GM19025 (cell line): ENCODE measurements around the gene CDH4.

Experiments
- ATAC-seq: cut with Tn5 transposase; IDR thresholded peaks from one replicate; pipeline ENCODE4 v1.9.1; 2021; ENCODE audit warnings: mild to moderate bottlenecking, low read depth, moderate library complexity; ENCODE audit not compliant: unreplicated experiment

Gene CDH4

DNA sequence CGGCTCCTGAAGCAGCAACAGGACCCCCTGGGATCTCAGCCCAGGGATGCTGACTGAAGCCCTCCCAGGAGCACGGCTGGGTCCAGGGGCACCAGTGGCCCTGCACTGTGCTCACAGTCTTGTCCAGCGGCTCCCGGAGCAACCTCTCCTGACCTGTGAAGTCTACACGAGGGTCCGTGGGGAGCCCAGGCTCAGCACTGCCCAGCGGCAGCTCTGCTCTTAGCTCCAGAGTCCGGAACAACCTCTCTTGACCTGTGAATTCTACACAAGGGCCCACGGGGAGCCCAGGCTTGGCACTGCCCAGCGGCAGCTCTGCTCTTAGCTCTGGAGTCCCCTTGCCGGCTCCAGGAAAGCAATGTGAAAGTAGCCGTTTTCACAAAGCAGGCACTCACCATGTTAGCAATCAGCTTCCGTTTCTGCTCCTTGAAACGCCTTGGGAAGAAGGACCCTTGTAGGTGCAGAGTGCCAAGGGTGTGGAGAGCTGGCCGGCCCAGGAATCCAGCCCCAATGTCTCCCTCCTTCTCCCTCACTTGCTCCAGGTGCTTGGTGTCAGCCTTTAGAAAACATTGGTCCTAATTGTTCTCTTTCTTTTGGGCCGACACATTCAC lies 310.9 kb downstream of the CDH4 start:
- no peak for ATAC-seq

DNA sequence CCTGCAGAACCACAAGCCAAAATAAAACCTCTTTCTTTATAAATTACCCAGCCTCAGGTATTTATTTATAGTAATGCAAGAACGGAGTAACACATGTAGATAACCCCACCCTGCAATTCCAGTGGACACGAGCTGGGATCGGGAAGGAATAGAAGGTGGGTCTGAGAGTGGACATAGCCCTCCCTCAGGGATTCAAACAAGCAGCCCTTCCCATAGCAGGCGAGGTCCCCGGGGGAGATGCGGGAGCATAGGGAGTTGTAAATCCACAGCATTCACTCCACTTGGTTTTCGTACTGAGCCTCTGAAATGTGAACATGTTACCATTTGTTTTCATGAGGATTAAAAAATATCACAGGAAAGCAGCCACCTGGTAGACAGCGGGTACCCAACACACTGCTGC lies 312.6 kb downstream of the CDH4 start:
- no peak for ATAC-seq

DNA sequence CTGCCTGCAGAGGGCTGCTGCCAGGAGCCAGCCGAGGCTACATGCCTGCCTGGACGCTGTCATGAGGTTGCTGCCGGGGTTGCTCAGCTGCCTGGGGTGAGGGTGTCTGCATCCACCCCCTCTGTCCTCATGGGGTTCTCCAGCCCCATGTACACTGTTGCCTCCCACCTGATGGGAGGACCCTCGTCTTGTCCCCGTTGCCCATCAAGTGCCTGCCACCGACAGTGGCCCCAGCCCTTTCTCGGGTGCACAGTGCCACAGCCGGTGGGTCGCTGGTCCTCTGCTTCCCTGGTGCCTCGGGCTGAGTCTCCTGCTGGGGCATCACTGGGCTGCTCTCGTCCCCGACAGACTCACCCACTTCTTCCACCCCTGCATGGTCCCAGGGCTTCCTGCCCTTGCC lies 313.7 kb downstream of the CDH4 start:
- ATAC-seq, result no peak

DNA sequence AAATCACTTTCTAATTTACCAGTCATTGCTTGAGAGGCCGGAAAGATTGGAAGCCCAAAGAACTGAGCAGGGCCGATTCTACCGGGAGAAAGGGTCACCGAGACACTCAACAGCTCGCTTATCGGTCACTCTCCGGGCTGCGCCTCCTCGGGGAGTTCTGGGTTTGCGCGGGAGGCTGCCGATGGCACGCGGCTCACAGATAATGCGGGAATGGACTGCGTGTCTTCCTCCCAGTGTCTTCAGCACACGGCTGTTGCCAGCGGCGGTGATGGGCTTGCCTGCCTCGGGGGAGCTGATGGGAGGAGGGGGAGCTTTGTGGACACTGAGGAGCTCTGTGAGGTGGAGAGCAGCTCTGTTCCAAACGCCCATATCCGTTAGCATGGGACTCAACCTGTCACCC lies 314.6 kb downstream of the CDH4 start:
- ATAC-seq, result no peak

DNA sequence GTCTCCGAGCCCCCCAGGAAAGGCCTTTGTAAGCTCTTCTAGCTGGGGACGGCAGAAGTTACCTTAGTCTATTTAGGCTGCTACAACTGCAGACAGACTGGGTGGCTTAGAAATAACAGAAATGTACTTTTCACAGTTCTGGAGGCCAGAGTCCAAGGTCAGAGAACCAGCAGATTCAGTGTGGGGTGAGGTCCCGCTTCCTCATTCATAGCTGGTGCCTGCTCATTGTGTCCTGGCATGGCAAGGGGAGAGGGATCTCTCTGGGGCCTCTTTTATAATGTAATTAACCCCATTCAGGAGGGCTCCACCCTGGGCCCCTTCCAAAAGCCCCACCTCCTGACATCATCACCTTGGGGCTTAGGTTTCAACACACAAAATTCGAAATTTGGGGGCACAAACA lies 315.1 kb downstream of the CDH4 start:
- ATAC-seq, result no peak

DNA sequence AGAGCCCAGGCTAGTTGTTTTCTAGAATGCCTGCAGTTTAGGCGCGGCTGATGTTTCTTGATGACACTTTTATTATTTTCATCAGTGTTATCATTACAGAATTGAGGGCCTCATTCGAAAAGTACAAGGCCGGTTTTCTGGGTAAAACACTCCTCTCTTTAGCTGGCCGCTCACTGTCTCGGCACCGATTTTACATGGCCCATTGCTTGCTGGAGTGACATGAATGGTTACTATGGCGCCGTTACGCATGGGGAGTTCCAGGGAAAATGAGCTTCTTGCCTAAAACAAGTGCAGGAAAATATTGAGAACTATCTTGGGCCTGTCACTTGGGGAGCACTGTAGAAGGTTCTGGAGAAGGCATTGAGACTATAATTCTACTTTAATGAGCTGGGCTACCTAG lies 317.8 kb downstream of the CDH4 start:
- no peak for ATAC-seq

DNA sequence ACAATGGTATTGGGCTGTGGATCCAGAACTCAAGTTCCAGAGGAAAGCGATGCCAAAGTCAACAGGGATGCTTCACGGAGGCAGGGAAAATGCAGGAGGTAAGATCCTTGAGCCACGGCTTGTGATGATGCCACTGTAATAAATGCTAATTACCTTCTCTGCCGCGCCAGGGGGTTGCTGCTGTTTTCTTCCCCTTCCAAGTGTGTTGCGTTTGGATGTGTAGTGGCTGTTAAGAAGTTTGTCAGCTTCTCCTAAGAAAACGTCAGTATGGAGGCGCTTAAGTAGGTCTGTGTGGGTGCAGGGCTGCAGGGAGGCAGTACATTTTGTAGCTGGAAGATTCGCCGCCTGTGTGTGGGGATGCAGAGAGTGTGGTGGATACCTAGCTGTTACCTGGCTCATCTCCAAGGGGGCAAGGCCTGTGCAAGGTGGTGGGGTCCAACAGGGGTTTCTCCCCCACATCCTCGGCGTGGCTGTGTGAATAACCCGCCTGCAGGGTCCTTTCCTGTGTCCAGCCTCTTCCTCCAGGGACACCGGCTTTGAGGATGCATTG lies 318.7 kb downstream of the CDH4 start:
- no peak for ATAC-seq

DNA sequence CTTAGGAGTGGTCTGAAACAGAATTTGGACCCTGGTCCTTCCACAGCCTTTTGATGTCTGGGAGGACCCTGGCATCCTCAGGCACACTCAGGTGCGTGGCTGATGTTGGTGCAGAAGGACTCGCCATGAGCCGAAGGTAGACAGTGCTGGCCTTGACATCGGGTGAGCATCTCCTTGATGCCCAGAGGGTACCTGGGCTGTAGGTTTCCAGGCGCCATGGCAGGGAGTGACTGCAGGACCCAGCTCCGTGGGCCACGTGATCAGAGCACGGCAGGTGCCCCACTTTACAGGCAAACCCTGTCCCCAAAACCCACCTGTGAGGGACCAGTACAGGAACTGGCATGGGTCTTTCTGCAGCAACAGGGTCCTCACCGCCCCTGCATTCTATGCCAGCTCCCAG lies 319.2 kb downstream of the CDH4 start:
- ATAC-seq, result no peak

DNA sequence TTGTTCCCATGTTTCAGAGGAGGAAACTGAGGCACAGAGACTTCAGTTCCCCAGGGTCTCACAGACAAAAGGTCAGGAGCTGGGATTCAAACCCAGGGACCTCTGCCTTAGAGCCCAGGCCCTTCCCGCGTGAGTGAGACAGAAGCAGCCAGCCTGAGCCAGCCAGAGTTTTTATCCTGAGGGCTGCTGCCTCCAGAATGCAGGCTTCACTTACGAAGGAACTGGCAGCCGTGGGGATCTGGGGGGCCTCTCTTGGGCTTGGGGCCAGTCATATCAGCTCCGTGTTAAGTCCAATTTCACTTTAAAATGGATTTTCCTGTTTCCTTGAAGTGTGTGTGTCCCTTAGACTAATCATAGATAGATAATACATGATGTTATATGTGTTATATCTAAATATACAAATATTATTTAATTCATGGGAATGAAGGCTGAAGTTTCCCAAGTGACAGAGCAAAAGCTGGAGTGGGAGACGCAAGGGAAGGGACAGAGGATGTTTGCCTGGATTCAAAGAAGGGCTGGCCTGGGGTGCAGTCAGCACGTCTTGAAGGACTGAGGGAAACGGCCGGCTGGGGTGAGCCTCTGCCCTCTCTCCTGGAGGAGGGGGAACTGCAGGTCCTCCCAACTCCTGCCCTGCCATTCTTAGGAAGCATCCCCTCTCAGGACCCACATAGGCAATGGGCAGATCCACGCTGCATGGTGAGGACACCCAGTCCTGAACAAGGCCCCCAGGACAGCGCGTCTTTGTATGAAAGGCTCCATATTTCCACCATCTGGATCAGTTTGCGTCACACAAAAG lies 320.1 kb downstream of the CDH4 start:
- ATAC-seq, result no peak

DNA sequence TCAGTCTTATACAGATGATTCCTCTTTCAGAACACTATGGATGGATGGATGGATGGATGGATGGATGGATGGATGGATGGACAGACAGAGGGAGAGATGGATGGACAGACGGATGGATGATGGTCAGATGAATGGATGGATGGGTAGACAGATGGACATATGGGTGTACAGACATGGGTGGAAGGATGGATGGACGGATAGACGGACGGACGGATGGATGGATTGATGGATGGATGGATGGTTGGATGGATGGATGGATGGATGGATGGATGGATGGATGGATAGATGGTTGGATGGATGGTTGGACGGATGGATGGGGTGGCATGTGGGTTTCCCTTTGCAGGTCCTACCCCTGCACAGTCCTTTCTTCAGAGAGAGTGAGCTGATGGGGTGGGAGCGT lies 320.7 kb downstream of the CDH4 start:
- no peak for ATAC-seq

DNA sequence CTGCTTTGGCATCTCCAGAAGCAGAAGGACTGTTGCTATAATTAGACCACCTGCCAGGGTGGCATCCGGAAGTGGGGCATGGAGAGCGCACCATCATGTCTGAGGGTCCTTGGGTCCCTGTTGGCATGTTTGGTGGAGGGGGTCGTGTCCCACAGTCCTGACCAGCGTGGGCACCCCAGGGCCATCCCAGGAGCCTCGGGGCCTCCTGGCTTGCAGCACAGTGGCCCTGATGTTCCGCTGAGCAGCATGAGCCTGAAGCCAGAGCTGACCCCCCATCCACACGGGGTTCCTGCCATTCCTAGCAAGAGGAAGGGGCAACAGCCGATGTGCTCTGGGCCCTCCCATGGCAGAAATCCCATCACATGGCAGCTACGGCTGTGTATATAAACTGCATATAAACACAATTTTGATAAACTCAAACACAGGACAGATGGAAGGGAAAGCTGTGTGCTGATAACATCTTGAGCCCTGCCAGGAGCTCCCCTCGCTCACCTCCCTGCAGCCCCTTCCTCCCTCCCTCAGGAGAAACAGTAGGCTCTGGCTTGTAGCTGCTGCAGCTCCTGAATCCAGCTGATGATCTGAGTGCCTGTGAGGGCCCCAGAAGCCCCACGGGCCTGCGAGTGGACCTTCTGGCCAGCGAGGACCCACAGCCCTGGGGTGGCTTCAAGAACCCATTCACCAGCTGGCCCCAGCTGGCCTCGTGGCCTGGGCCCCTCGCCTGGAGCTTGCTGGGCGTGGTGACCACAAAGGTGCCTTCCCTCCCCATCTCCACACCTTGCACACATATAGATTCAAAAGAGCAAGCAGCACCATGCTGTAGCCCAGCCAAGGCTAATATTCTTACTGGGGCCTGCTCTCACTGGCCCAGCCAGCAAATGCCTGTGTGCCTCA lies 321.6 kb downstream of the CDH4 start:
- ATAC-seq, result no peak

DNA sequence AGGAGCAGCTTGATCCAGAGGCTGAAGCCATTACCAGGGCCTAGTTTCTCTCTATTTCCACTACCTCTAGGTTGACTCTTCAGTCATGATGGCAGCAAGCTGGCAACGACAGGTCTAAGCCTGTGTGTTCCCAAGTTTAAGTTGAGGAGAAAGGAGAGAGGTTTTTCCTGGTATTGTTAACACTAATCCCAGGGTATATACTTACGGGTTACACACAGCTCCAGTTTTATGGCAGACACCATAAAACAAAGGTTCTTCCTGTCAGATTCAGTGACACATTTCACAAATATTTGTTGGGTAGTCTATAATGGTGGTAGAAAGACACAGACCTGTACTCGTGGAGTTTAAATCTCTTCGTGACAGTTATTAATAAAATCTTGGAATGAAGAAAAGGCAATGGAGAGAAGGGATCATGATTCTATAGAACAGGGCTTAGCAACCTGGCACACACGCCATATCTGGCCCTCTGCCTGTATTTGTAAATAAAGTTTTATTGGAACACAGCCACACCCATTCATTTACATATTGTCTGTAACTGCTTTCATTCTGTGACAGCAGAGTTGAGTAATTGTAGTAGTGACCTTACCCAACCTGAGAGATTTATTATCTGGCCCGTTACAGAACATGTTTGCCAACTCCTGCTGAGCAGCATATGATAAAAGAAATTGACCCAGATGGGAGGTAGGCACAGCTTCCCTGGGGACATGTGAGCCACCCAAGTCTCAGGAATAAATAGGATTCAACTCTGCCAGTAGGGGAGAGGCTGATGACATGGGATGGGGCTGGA lies 323.3 kb downstream of the CDH4 start:
- ATAC-seq, result no peak

DNA sequence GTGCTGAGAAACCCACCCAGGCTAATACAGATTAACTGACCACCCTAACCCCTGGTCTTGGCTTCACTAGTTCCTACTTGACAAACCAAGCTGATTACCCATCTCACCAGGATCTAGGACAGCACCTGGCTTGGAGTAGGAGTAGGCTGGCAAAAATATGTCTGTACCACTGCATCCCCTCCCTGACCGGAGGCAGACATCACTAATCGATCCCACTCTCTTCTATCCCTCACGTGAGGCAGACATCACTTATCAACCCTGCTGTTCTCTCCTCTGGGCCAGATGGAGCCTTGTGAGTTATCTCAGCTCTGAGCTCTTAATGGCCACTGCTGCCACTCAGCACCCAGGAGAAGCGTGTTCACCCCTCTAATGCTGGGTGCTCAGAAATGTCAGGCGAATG lies 324.3 kb downstream of the CDH4 start:
- no peak for ATAC-seq

DNA sequence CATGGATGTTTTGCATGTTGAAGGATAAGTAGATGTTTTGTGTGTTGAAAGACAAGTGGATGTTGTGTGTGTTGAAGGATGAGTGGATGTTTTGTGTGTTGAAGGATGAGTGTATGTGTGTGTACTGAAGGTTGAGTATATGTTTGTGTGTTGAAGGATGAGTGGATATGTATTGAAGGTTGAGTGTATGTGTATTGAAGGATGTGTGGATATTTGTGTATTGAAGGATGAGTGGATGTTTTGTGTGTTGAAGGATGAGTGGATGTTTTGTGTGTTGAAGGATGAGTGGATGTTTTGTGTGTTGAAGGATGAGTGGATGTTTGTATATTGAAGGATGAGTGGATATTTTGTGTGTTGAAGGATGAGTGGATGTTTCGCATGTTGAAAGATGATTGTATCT lies 325.0 kb downstream of the CDH4 start:
- ATAC-seq, result no peak

DNA sequence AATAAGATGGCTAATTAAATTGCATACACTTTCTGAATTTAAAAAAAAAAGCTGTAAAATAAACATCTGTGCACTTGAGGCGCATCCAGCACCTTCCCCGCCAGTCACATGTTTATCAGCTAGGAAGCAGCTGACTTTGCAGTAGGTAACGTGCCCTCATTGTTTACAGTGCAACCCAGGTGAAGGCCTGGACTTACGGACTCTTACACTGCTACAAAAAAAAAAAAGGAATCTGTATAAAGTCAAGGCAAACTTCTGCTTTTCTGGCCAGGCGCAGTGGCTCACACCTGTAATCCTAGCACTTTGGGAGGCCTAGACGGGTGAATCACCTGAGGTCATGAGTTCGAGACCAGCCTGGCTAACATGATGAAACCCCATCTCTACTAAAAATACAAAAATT lies 327.8 kb downstream of the CDH4 start:
- no peak for ATAC-seq

DNA sequence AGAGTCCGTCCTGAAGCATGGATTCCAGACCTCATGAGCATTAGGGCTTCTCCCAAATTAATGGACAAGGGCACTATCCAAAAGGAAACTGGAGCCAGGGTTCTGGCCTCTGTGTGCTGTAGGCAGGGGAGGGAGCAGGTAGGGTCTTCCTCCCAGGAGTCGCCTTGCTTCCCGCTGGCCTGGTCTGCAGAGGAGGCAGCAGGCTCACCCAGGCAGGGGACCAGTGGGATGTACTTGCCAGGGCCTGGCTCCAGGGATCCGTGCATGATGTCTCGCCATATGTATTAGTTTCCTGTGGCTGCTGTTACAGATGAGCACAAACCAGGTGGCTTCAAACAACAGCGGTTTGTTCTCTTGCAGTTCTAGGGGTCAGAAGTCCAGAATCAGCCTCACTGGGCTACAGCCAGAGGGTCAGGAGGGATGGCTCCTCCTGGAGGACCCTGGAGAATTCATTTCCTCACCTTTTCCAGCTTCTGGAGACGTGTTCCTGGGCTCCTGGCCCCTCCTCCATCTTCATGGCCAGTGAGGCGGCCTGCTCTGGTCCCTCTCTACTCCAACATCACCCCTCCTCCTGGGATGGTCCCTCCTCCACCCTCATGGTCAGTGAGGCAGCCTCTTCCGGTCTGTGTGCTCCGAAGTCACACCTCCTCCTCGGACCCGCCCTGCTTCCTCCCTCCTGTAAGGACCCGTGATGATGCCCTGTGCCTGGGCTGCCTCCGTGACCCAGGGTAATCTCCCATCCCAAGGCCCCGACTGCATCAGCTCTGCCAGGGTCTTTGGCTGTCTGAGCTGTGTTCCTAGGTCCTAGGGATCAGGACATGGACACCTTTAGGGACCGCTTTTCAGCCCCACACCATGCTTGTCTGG lies 329.1 kb downstream of the CDH4 start:
- ATAC-seq, result no peak

DNA sequence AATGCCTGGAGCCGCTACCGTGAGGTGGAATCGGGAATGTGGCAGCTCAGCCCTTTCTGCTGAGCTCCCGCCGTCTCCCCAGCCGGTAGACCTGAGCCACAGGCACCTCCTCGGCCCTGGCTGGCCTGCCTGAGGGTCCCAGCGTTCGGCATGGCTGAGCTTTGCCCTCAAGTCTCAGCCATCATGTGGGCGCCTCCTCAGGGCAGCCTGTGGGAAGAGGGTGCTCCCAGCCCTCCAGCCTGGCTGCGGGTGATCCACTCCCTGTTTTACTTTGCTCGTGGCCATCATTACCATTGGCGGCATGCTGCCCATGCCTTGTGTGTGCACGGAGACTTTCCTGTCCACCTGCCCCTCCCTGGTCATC lies 329.7 kb downstream of the CDH4 start:
- no peak for ATAC-seq

DNA sequence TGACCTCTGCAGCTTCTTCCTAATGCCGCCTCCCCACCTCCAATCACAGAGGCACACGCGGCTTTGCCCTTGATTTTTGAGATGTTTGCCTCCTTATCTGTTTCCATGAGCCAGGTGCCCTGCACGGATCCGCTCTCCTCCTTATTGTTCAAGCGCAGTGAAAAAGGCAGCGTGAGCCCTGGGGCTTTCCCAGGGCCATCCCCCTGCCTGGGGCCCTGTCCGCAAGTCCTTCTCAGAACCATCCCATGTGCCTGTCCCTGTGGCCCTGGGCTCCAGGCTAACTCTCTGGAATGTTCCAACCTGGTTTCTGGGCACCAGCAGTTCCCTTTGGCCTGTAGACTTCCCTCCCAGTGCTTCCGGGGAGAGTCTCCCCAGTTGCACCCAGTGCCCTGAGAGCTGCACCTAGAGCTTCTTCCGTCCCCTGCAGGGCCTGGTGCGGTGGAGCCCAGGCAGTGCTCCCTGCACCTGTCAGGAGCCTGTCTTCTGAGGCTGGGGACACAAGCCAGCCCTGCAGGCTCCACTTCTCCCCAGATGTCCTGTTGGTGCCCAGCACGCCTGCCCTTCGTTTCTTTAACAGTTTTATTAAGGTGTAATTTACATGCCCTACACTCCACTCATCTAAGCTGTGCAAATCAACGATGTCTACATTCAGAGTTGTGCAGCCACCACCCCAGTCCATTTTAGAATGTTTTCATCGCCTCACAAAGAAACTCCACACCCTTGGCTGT lies 330.3 kb downstream of the CDH4 start:
- ATAC-seq, result no peak

DNA sequence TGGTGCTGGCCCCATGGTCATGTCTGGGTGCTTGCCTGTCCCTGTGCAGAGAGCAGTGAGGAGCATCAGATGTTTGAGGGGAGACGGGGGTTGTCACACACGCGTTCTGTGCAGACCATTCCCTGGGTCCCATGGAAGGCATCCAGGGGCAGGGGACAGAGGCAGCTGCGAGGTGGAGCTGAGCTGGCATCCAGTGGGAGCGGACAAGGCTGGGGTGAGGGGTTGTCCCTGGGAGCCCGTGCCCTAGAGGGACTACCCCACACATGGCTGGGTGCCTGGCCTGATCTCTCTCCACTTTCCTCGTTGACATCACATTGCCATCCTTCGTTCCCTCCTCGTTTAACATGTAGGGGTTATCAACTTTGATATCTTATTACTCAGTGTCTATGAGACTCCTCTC lies 331.3 kb downstream of the CDH4 start:
- no peak for ATAC-seq
